ENCODE results near the gene DOCK3.
"Not testable (repeated sequence)": the region's sequence is repeated elsewhere in the genome, so short reads cannot be mapped to it uniquely, and the experiment has no call there.

DOCK3 gene

GRCh38 chr3:50806031-50806430 lies 131.3 kb downstream of the DOCK3 start:
- no peak for DNase-seq

- DNase-seq: no peak
These were observed 132.1 kb downstream of the DOCK3 start for GRCh38 chr3:50806806-50807205.

GRCh38 chr3:50807266-50807665 lies 132.5 kb downstream of the DOCK3 start:
- DNase-seq: no peak

- DNase-seq: no peak
These were observed 137.2 kb downstream of the DOCK3 start for GRCh38 chr3:50811893-50812292.

GRCh38 chr3:50815844-50816243 lies 141.1 kb downstream of the DOCK3 start:
- no peak for DNase-seq

GRCh38 chr3:50816894-50817293 lies 142.2 kb downstream of the DOCK3 start:
- no peak for DNase-seq

GRCh38 chr3:50817756-50818529 lies 143.2 kb downstream of the DOCK3 start:
- DNase-seq: no peak

- DNase-seq: no peak
These were observed 145.2 kb downstream of the DOCK3 start for GRCh38 chr3:50819882-50820281.

- no peak for DNase-seq
These were observed 151.1 kb downstream of the DOCK3 start for GRCh38 chr3:50825841-50826240.

GRCh38 chr3:50830451-50830850 lies 155.7 kb downstream of the DOCK3 start:
- peak in 11 of 14 donors; percentile 1 to 40 (median 12) for DNase-seq

- not testable (repeated sequence) for DNase-seq
These were observed 156.3 kb downstream of the DOCK3 start for GRCh38 chr3:50831009-50831408.

- DNase-seq: no peak
These were observed 166.3 kb downstream of the DOCK3 start for GRCh38 chr3:50840983-50841489.

GRCh38 chr3:50848308-50848707 lies 173.6 kb downstream of the DOCK3 start:
- no peak for DNase-seq

GRCh38 chr3:50850639-50851511 lies 176.1 kb downstream of the DOCK3 start:
- no peak for DNase-seq

- DNase-seq: no peak
These were observed 179.2 kb downstream of the DOCK3 start for GRCh38 chr3:50853936-50854335.

GRCh38 chr3:50862221-50862620 lies 187.5 kb downstream of the DOCK3 start:
- no peak for DNase-seq

GRCh38 chr3:50873376-50874157 lies 198.8 kb downstream of the DOCK3 start:
- DNase-seq: no peak

GRCh38 chr3:50874876-50875275 lies 200.1 kb downstream of the DOCK3 start:
- DNase-seq: not testable (repeated sequence)

- peak in 1 of 14 donors; percentile 58 for DNase-seq
These were observed 202.2 kb downstream of the DOCK3 start for GRCh38 chr3:50876947-50877346.

GRCh38 chr3:50882733-50883132 lies 208.0 kb downstream of the DOCK3 start:
- not testable (repeated sequence) for DNase-seq

GRCh38 chr3:50883755-50884154 lies 209.0 kb downstream of the DOCK3 start:
- DNase-seq: no peak

- DNase-seq: no peak
These were observed 210.5 kb downstream of the DOCK3 start for GRCh38 chr3:50885070-50885850.

Data from C1 segment of cervical spinal cord (tissue), 14 donors.